Measurements from ENCODE around the gene FAM114A1.
A peak's percentile ranks its signal among the peaks of the same experiment; 100 is the strongest.
"Not testable (repeated sequence)": the region's sequence is repeated elsewhere in the genome, so short reads cannot be mapped to it uniquely, and the experiment has no call there.

Gene FAM114A1

DNA sequence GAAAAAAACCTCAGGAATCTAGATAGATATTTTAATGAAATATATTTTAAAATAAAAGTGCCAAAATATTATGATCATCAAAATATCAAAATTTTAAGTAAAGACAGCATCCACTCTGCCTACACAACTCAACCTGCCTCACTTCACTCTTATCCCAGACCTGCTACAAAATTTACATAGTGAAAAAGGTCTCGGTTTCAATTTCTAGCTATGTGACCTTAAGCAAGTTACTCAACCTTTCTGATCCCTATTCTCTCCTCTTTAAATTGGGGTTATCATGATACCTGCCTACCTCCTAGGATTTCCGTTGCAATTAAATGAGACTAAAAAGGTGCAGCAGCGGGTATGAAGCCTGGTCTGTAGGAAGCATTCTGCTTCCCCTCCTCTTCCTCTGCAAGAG lies 72.9 kb downstream of the FAM114A1 start:
- no peak for DNase-seq

DNA sequence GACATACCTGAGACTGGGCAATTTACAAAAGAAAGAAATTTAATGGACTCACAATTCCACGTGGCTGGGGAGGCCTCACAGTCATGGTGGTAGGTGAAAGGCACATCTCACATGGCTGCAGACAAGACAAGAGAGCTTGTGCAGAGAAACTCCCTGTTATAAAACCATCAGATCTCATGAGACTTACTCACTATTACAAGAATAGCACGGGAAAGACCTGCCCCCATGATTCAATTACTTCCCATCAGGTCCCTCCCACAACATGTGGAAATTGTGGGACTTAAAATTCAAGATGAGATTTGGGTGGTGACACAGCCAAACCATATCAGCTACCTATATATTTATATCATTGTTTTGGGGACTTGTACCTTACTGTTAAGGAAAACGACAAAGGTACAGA lies 74.3 kb downstream of the FAM114A1 start:
- DNase-seq: not testable (repeated sequence)

DNA sequence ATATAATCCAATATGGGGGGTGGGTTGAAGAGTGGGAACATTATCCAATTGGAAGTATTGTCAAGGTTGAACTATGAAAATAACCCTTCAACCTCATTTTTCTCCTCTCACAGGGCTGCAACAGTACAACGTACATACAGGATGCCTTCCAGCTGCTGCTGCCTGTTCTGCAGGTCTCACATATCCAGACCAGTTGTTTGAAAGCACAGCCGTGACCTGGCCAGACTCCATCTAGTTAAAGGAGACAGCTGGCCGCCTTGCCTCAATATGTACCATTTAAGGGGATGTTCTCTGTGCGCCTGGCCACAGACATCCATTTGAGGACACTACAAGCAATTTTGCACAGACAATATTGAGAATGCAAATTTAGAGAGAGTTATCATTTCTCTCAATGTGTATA lies 75.7 kb downstream of the FAM114A1 start:
- DNase-seq: no peak

DNA sequence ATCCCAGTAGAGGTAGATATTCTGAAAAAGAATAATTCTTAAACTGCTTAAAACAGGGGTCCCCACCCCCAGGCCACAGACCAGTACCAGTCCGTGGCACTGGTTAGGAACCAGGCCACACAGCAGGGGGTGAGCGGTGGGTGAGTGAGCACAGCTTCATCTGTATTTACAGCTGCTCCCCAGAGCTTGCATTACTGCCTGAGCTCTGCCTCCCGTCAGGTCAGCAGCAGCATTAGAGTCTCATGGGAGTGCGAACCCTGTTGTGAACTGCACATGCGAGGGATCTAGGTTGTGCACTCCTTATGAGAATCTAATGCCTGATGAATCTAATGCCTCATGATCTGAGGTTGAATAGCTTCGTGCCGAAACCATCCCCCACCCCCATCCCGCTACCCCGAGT lies 76.8 kb downstream of the FAM114A1 start:
- no peak for DNase-seq

DNA sequence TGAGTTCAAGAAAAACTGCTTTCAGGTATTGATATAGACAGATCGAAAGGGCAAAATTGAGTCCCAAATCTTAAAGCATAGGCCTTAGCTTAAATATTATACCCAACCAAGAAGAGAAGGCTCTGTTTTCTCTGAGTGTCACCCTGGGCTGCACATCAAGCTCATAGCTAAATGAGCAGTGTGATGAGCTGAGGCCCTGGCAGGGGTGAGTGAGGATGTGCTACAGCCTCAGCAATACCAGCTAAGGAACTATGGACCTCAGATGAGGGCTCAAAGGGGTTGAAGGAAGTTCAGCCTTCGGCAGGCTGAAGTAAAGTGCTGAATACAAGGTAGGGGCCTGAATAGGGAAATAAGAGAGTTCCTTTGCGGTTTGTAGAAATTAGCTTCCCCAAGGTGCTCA lies 79.3 kb downstream of the FAM114A1 start:
- DNase-seq: no peak

DNA sequence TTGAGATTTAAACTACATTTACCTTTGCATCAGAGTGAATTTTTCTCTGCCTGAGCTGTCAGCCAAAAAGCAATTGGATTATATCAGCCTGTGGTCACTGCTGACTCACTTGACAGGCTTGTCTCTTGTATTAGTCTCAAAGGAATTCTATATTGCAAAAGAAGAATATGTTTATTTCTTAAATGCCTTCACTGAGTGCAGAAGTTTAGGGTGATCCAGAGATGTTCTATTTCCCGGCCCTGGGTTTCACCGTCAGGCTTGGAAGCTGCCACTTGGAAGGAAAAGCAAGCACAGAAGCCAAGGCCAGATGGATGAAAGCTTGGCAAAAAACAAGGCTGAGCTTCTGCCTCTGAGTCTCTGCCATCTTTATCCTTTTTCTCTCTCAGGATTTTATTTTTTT lies 80.9 kb downstream of the FAM114A1 start:
- DNase-seq: no peak

DNA sequence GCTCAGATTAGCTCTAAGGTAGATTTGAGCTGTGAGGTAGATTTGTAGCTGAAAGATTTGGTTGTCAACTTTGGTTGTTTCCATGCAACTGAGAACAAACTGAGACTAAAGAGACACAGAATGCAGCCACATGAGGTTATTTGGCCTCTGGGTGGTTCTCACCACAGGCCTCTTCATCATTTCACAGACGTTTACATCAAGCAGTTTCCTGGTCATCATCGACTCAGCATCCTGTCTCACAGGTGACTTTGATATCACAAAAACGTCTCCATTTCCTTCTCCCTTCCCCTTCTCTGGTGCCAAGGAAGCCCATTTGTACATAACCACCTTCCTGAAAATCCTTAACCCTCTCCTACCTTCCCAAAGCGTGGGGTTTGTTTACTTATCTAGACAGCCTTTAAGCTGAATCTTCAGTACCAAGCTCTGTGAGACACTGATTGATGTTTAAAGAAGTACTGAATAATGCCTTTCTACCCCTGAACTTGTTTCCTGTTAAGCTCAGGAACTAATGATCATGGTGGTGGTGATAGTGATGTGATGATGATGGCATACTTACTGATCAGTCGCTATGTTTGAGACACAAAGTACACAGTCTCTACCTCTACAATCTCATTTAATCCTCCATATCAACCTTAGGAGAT lies 81.9 kb downstream of the FAM114A1 start:
- peak; percentile 67 for DNase-seq

DNA sequence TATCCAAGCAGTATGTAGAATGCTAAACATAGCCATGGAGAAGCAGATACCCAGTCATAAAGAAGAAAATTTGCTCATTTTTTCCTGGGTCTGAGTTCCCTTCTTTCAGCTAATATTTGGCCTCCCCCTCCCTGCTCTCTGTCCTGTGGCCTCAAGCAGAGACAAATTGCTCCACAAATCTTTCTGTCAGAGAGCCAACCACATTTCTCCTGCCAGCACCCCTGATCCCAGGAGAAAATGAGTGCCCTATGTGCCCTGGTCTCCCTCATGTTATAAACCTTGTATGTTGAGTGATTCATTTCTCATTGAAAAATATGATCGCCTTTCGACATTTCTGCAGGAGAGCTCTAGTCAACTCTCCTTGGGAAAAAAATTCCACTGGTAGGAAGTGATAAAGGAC lies 82.6 kb downstream of the FAM114A1 start:
- DNase-seq: no peak

DNA sequence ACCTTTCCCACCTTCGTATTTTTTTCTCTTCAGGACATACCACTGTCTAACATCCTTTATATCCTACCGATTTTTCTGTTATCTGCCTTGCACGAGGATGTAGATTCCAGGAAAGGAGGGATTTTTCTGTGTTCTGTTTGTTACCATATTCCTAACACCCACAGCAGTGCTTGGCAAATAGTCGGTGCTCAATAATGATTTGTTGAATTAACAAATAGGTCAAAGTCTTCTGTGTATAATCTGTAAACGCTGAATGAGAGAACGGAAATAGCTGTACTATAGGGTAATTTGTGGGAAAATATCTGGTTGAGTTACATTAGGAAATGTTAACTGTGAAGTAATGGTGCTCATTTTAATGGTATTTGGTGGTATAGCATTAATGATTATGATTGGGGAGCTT lies 83.1 kb downstream of the FAM114A1 start:
- no peak for DNase-seq

DNA sequence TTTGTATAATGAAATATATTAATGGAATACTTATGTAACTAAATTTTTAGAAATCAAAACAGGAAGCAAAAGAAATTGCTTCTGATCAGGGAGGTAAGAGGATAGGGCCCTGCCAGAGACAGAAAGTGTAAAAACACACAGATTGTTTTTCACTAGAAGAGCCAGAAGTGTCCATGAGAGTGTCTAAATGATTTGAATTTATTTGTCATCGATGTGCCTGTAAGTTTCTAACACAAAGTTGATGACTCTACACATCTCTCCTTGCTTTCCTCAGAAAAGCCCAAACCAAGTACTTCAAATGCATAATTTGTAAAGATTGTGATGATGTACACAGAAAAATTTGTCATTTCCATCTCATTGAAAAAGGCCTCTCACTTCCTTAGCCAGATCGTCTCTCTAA lies 84.0 kb downstream of the FAM114A1 start:
- no peak for DNase-seq

DNA sequence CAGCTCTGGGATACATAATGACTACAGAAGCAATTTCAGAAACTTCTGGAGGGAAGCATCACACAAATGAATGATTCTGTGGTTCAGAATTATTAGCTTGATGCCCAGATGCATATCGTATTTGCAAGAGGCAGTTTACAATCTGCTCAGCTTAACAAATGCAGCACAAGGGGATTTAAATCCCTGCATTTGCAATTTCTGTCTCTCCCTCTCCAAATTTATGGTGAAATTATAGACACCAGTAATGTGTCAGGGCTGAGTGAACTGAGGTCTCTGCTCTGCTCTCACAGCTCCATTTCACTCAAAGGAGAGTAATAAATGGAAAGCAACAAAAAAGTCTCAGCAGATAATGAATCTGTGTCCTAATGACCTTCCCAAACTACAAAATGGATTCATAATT lies 84.4 kb downstream of the FAM114A1 start:
- no peak for DNase-seq

DNA sequence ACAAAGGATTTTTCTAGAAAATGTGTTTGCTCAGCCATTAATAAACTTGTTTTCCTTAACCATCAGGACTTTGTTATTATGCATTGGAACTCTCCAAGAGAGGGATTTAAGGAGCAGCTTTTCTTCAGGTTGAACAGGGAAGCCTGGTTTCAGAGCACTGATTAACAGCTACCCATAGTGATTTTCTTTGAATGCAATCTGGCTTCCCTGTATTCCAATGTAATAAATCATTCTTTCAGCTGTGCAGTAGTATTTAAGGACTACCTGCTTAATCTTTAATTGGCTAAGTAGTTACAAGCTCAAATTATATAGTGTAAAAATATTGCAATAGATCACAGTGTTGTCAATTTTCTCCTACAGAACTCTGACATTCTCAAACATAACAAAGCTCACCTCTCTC lies 87.1 kb downstream of the FAM114A1 start:
- no peak for DNase-seq

DNA sequence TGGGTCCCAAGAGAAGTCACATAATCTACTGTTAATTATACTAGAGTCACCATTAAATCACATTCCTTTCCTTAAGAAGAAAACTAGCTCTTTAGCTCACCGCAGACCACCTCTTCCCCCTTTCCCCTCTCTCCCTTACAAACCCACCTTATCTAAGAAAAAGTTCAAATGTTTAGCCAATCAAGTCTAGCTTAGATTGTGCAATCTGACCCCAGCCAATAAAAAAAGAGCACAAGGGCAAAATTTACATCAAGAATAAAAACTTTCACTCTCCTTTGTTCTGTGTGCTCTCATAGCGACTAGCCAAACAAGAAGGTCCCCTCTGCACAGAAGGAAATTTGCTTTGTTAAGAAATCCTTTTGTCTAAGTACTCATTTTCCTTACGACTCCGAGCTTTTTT lies 88.4 kb downstream of the FAM114A1 start:
- DNase-seq: no peak

DNA sequence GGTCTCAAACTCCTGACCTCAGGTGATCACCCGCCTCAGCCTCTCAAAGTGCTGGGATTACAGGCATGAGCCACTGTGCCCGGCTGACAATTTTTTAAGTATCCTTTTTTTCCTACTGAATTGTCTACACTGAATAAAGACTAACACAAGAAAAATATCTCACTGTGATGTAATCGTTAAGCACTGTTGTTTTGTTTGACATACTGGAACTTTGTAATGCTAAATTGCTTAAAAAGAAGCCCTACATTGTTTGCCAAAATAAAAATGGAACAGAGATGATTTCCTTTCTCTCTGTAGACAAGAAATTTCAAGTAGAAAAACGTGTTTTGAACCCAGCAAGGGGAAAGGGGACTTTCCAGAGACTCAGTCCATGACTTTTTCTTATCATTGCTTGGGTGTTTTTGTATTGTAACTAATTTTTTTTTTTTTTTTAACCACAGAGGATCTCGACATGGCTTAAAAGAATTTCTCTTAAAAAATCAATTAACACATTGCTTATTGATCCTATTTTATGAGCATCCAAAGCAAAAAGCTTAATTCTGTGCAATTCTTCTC lies 89.7 kb downstream of the FAM114A1 start:
- no peak for DNase-seq

DNA sequence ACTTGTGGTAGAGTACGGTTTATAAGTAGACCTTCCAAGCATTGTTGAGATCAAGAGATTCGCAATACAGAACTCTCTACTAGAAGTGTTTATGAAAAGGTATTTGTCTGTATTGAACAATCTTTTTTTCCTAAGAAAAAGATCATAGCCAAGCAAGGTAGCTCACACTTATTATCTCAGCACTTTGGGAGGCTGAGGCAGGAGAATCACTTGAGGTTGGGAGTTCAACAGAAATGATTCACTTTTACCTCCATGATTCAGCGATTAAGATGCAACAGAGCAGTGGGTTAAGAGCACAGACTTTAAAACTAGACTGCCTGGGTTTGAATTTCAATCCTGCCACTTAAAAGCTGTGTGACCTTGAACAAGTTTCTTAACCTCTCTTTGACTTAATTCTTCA lies 90.3 kb downstream of the FAM114A1 start:
- DNase-seq: no peak

DNA sequence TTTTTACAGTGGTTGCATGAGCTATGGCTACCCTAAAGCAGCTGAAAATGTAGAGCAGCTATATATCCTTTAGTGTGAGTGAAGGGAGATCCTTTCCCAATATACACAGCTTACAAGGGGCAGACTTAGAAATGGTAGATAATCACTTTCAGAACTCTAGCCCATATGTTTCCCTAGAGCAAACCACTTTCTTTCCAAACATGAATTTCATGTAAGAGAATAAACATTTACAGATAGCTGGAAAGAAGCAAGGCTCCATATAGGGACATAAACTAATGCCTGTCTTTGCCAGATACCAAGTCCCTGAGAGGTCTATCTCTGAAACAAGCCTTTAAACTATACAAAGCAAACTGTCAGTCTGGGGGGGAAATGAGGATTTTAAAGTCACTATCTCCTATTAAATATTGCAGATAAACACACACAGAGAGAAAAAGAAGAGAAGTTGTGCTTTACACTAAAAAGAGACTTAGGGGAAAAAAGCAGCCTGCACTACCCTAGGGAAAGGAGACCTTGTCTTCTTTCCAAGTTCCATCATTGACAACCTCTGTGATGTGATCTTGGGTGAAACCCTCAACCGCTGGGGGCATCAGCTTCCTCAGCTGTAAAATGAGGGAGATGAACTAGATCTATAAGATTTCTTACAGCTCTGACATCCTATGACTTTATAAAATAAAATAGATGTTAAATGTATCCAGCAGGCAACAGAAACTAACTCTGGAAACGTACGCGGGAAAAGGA lies 91.0 kb downstream of the FAM114A1 start:
- no peak for DNase-seq

DNA sequence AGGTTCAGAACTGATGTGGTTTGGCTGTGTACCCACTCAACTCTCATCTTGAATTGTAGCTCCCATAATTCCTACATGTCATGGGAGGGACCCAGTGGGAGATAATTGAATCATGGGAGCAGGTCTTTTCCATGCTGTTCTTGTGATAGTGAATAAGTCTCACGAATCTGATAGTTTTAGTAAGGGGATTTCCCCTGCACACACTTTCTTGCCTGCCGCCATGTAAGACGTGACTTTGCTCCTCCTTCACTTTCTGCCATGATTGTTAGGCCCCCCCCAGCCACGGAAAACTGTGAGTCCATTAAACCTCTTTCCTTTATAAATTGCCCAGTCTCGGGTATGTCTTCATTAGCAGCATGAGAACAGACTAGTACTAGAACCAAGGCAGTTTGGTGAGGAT lies 91.6 kb downstream of the FAM114A1 start:
- DNase-seq: not testable (repeated sequence)

DNA sequence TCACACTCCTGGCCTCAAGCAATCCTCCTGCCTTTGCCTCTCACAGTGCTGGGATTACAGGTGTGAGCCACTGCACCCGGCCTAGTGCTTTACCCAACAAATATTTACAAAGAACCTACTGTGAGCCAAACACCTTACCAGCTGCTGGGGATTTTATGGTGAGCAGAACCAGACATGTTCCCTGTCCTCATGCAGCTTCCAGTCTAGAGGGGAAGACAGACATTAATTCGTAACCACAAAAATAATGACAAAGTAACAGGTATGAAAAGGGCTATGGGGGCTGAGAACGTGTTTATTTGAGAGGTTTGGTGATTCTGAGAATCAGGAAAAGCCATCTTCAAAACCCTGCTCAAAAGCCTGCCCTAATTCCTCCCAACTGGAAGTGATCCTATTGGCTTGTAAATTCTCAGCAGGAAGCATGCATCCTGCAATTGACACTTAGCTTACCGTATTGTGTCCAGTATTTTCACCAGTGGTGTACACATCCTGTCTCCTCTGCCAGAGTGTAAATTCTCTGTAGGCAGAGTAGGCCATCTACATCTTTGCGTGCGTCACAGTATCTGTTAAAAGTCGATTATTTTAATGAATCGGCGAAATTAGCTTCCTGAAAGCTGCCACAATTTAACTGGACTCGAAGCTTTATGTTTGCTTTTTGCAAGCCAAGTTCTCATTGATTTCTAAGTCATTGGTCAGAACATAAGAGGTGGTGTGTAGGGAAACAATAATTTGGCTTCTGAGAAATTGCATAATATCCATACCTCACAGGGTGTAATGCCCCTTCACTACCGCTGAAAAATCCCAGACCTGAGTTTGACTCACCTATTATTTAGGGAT lies 97.6 kb downstream of the FAM114A1 start:
- no peak for DNase-seq

DNA sequence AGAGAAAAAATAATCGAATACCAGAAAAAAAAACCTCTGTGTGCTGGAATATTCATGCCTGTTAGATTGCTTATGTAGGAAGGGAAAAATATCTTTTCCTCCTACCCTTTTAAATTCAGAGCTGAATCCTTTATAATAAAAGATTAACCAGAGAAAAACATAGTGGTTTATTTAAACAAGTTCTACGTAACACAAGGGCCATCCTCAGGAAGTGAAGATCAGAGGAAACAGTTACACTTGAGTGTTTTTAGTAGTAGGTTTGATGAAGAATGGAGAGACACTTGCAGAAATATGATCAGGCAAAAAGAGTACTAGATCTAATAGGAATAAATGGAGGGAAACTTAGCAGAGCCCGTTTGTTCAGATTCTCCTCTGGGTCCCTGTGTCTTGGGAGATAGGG lies 98.3 kb downstream of the FAM114A1 start:
- no peak for DNase-seq

DNA sequence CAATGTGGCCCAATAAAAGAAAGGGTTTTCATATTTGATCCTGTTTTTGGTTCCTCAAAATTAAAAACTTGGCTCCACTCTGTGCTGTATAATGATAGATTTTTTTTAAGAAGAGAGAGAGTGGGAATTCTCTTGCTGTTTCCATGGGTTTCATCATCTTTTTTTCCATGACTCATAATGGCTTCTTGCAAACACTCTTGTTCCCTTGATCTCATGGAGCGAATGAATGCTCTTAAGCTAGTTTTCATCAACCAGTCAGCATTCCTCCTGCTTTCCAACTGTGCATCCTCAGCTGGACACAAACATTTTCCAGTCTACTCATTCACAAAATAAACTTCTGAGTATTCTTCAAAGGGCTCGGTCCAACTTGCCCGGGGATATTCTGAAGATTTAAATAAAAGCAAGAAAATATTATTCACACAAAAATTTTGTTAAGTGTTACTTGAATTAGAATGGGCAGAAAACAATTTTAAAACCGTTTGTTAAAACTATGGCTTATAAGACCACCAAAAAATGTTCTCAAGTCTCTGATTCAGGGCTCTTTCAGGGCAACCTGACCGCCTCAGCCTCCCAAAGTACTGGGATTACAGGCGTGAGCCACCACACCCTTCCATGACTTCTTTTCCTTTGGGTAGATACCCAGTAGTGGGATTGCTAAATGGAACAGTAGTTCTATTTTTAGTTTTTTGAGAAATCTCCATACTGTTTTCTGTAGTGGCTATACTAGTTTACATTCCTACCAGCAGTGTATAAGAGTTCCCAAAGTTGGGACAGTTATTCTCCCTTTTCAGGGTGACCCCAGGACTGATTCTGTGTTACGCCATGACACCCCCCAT lies 99.9 kb downstream of the FAM114A1 start:
- DNase-seq: no peak

DNA sequence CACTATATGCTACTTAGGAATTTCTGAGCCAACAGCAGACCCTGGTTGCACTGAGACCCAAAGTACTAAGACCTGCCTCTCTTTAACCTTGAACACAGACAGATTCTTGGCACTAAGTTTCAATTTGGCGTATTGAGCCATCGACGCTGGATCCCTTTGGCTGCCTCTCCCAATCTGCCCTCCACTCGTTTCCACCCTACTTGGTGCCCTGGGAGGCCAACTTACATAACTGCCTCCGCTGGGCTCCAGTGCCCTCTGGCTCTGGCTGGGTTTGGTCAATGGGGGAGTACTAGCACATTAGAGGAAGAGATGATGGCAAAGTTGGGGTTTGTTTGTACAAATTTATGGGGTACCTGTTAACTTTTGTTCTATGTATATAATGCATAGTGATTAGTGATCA lies 101.1 kb downstream of the FAM114A1 start:
- DNase-seq: no peak

DNA sequence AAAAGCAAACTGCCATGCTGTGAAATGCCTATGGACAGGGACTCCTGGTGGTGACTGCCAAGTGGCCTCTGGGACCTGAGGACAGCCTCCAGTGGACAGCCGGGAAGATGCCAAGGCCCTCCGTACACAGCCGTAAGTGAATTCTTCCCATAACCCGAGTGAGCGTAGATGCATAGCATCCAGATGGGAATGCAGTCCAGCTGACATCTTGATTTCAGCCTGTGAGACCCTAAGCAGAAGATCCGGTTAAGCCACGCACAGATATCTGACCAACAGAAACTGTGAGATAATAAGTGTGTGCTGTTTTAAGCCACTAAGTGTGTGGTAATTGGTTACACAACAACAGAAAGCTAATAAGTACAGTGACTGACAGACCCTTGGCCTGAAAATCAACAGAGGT lies 108.7 kb downstream of the FAM114A1 start:
- no peak for DNase-seq

DNA sequence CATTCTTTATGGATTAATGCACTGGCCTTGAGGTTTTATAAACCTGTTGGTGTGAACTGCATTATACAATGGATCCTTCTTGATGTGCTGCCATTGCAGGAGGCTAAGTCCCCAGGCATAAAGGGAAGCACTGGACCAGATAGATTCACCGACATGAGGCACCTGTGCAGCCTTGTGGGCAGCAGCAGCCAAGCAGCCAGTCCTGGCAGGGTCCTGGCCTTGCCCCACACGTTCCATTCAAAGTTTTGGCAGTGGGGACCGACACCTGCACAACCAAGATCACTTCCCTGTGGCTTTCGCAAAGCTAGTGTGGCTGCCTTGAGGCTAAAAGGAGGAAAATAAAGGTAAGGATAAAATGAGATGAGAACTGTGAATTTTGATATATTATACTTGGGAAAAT lies 111.5 kb downstream of the FAM114A1 start:
- no peak for DNase-seq
